GM19193 (cell line): Measurements from ENCODE around the gene REX1BD.

ENCODE experiments used
- POLR2A ChIP-seq: IDR thresholded peaks from 4 replicates; pipeline ENCODE4 v1.6.1; 2011; ENCODE audit not compliant: insufficient read depth, insufficient read length; ENCODE audit errors: extremely low read depth

REX1BD gene

GRCh38 chr19:18571564-18572344 lies 16.8 kb upstream of the REX1BD start, which contains the start of gene UBA52:
TSS of gene UBA52 (plus strand) at chr19:18571857. CDS start at chr19:18573301, 1,444 bp downstream.
- TF ChIP-seq POLR2A, result peak; percentile 98

GRCh38 chr19:18574691-18575291 lies 13.8 kb upstream of the REX1BD start:
- TF ChIP-seq POLR2A, result no peak

DNA sequence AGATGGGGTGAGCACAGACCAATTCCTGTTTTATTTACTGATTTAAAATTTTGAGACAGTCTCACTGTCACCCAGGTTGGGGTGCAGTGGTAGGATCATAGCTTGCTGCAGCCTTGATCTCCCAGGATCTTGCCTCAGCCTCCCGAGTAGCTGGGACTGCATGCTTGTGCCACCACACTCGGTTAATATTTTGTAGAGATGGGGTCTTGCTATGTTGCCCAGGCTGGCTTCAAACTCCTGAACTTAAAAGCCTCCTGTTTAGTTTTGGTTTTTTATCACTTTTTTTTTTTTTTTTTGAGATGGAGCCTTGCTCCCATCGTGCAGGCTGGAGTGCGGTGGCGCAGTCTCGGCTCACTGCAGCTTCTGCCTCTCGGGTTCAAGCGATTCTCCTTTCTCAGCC lies 12.2 kb upstream of the REX1BD start:
- peak; percentile 19 for TF ChIP-seq POLR2A

- TF ChIP-seq POLR2A, result no peak
Measured at GRCh38 chr19:18577365-18577914, 11.2 kb upstream of the REX1BD start.

DNA sequence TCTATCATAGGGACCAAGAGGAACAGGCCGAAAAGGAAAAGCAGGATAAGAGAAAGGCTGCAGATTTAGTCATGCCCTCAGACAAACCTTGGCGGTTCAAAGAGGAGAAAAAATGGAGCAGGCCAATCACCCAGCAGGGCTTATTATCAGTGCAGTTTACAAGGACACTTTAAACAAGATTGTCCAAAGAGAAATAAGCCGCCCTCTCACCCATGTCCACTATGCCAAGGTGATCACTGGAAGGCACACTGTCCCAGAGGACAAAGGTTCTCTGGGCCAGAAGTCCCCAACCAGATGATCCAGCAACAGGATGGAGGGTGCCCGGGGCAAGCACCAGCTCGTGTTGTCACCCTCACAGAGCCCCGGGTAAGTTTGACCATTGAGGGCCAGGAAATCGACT lies 8.3 kb upstream of the REX1BD start:
- TF ChIP-seq POLR2A, result no peak

GRCh38 chr19:18586306-18586705 lies 2.3 kb upstream of the REX1BD start:
- TF ChIP-seq POLR2A, result no peak

DNA sequence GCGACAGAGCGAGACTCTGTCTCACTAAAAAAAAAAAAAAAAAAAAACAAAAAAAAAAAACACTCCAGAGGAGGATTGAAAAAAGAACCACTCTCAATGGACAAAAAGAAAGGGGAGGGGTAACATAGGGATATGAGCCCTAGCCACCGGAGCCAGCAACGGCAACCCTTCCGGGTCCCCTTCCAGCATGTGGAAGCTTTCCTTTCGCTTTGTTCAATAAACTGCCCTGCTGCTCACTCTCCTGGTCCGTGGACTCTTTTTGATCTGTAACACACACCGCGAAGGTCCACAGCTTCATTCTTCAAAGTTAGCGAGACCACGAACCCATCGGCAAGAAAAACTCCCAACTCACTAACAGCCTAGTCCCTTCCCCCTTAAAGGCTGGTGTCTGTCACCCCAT lies 1.0 kb upstream of the REX1BD start:
- no peak for TF ChIP-seq POLR2A

DNA sequence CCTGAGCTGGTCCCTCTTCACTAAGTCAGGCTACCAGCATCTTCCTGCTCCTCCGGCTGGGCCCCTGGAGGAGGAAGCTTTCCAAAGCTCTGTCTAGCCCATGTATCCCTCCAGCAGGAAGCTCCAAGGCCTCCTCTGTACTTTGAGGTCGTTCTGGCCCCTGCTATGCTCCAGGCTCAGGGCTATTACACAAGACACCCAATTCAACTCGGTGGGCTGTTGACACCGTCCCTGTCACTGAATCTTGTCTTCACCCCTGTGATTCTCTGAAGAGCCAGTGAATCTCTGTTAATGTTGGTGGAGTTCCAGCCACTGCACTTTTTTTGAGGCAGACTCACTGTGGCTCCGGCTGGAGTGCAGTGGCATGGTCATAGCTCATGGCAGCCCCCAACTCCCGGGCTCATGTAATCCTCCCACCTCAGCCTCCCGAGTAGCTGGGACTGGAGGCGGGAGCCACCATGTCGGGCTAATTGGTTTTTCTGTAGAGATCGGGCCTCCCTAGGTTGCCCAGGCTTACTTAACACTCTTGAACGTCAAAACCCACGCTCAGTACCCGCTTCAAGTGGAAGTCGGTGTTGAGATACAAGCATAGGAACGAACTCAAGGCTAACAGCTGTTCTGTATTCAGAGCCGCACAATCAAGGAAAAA lies 512 bp upstream of the REX1BD start:
- no peak for TF ChIP-seq POLR2A

GRCh38 chr19:18589380-18590272 lies 1.0 kb downstream of the REX1BD start:
- no peak for TF ChIP-seq POLR2A

DNA sequence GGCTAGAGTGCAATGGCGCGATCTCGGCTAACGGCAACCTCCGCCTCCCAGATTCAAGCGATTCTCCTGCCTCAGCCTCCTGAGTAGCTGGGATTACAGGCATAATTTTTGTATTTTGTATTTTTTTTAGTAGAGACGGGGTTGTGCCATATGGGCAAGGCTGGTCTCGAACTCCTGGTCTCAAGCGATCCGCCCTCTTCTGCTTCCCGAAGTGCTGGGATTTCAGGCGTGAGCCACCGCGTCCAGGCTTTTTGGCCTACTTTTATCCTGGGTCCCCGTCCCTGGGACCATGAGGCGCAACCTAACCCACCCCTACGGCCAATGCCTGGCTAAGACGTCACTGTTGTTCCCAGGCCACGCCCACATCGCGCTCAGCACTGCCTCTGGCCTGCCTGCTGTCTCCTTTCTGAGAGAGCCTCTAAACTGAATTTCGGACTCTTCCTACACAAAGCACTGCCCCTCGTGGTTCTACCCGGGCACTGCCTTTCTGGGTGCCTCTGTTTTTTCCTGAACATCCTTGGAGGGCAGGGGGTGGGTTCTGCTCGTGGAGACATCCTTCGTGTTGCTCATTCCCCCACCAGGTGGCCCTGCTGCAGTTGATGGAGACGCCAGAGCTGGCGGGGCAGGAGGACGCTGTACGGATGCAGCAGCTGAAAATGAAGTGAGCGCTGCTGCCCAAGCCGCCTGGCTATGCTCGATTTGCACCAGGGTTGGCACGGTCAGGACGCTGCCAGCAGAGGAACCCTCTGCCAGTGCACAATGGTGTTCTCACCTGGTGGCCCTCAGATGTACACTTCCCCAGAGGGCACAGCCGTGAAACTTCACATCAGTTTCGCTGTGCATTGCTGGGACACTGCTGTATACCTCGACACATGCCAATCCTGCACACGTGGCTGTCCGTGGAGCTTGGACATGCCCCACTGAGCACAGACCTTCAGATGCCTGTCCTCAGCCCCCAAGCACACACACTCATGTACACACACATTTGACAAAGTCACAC lies 2.0 kb downstream of the REX1BD start:
- no peak for TF ChIP-seq POLR2A

DNA sequence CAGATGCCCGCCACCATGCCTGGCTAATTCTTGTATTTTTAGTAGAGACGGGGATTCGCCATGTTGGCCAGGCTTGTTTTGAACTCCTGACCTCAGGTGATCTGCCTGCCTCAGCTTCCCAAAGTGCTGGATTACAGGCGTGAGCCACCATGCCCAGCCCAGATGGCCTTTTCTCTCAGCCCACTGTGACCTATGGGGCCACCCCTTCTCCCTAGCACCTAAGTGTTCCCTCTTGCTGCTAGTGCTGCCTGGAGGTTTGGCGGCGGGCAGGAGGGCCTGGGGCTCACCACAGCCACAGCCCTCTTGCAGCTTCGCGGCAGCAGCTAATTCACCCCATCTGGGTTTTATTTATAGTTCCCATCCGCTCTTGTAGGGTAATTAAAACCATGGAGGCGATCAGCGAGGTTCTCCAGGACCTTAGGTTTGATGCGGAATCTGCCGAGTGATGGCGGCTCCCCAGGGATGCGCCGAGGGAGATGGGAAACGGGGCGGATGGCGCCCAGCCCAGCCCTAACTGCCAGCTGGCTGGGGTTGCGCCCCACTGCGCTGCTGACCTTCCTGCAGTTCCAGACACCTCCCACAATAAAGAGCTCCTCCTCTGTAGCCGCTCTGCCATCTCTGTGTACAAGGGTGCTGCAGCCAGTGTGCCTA lies 3.3 kb downstream of the REX1BD start:
- no peak for TF ChIP-seq POLR2A

- TF ChIP-seq POLR2A, result no peak
Measured at GRCh38 chr19:18593367-18594095, 4.9 kb downstream of the REX1BD start.
